Measurements from ENCODE around the gene SRGAP3.

Gene SRGAP3

GRCh38 chr3:9255976-9256375, 6.5 kb upstream of the SRGAP3 start:
- Histone ChIP-seq H3K27me3 (ENCODE audit: insufficient read depth, poor library complexity, severe bottlenecking) (no peaks in the 10 kb centered on the region), H3K27ac (ENCODE audit: poor library complexity, severe bottlenecking) (no peak overlapping the region), H3K36me3 (ENCODE audit: low read depth) (no peaks in the 10 kb centered on the region), H3K4me1 (ENCODE audit: insufficient read depth, poor library complexity, severe bottlenecking) (peaks cover 15% of the 10 kb centered on the region), H3K4me3 (ENCODE audit: severe bottlenecking) (no peak overlapping the region), H3K9me3 (ENCODE audit: severe bottlenecking) (no peaks in the 10 kb centered on the region)
- DNase-seq (ENCODE audit: low spot score) (no peak), ATAC-seq (ENCODE audit: low read depth) (no peak)
- TF ChIP-seq CTCF (IDR thresholded peaks at IDR 0.05; ENCODE audit: poor library complexity, severe bottlenecking) = no peak

GRCh38 chr3:9254764-9255163, 5.3 kb upstream of the SRGAP3 start:
- no peak for TF ChIP-seq CTCF (IDR thresholded peaks at IDR 0.05; ENCODE audit: poor library complexity, severe bottlenecking)

GRCh38 chr3:9253327-9253726, 3.9 kb upstream of the SRGAP3 start:
- DNase-seq (ENCODE audit: low spot score) = no peak

More at GRCh38 chr3:9254764-9255163, 5.3 kb upstream of the SRGAP3 start:
- ATAC-seq (ENCODE audit: low read depth) = no peak
- no peak for DNase-seq (ENCODE audit: low spot score)
- H3K9me3 ChIP-seq (ENCODE audit: severe bottlenecking) = no peaks in the 10 kb centered on the region
- H3K27ac ChIP-seq (ENCODE audit: poor library complexity, severe bottlenecking) = no peak overlapping the region
- no peaks in the 10 kb centered on the region for H3K27me3 ChIP-seq (ENCODE audit: insufficient read depth, poor library complexity, severe bottlenecking)
- no peak overlapping the region for H3K4me3 ChIP-seq (ENCODE audit: severe bottlenecking)
- H3K36me3 ChIP-seq (ENCODE audit: low read depth) = no peaks in the 10 kb centered on the region
- peaks cover 20% of the 10 kb centered on the region for H3K4me1 ChIP-seq (ENCODE audit: insufficient read depth, poor library complexity, severe bottlenecking)

GRCh38 chr3:9251055-9251786, 1.8 kb upstream of the SRGAP3 start:
- ATAC-seq (ENCODE audit: low read depth) (no peak), DNase-seq (ENCODE audit: low spot score) (no peak)
- no peaks in the 10 kb centered on the region for H3K36me3 ChIP-seq (ENCODE audit: low read depth)
- H3K9me3 ChIP-seq (ENCODE audit: severe bottlenecking) = no peaks in the 10 kb centered on the region
- no peak overlapping the region for H3K4me3 ChIP-seq (ENCODE audit: severe bottlenecking)
- no peak overlapping the region for H3K27ac ChIP-seq (ENCODE audit: poor library complexity, severe bottlenecking)
- TF ChIP-seq CTCF (IDR thresholded peaks at IDR 0.05; ENCODE audit: poor library complexity, severe bottlenecking) = no peak
- H3K4me1 ChIP-seq (ENCODE audit: insufficient read depth, poor library complexity, severe bottlenecking) = peaks cover 27% of the 10 kb centered on the region
- H3K27me3 ChIP-seq (ENCODE audit: insufficient read depth, poor library complexity, severe bottlenecking) = no peaks in the 10 kb centered on the region

More at GRCh38 chr3:9253327-9253726, 3.9 kb upstream of the SRGAP3 start:
- no peaks in the 10 kb centered on the region for H3K36me3 ChIP-seq (ENCODE audit: low read depth)
- no peaks in the 10 kb centered on the region for H3K9me3 ChIP-seq (ENCODE audit: severe bottlenecking)
- peaks cover 21% of the 10 kb centered on the region for H3K4me1 ChIP-seq (ENCODE audit: insufficient read depth, poor library complexity, severe bottlenecking)
- H3K4me3 ChIP-seq (ENCODE audit: severe bottlenecking) = no peak overlapping the region
- H3K27me3 ChIP-seq (ENCODE audit: insufficient read depth, poor library complexity, severe bottlenecking) = no peaks in the 10 kb centered on the region
- ATAC-seq (ENCODE audit: low read depth) = 0 out of 3 replicates have a peak, but pooled peaks have one; percentile 15
- H3K27ac ChIP-seq (ENCODE audit: poor library complexity, severe bottlenecking) = no peak overlapping the region
- TF ChIP-seq CTCF (IDR thresholded peaks at IDR 0.05; ENCODE audit: poor library complexity, severe bottlenecking) = no peak

- DNase-seq (ENCODE audit: low spot score) (no peak), ATAC-seq (ENCODE audit: low read depth) (no peak)
- no peaks in the 10 kb centered on the region for H3K27me3 ChIP-seq (ENCODE audit: insufficient read depth, poor library complexity, severe bottlenecking)
- TF ChIP-seq CTCF (IDR thresholded peaks at IDR 0.05; ENCODE audit: poor library complexity, severe bottlenecking) = no peak
- H3K4me1 ChIP-seq (ENCODE audit: insufficient read depth, poor library complexity, severe bottlenecking) = peaks cover 37% of the 10 kb centered on the region
- H3K27ac ChIP-seq (ENCODE audit: poor library complexity, severe bottlenecking) = peak overlapping the region; percentile 68
- no peak overlapping the region for H3K4me3 ChIP-seq (ENCODE audit: severe bottlenecking)
- no peaks in the 10 kb centered on the region for H3K36me3 ChIP-seq (ENCODE audit: low read depth)
- no peaks in the 10 kb centered on the region for H3K9me3 ChIP-seq (ENCODE audit: severe bottlenecking)
Measured at GRCh38 chr3:9250236-9250635, 790 bp upstream of the SRGAP3 start.
